ENCODE data around the gene HMX1. TPM values are rescaled to one million over a fixed set of nuclear protein-coding genes. Genes with fewer than 3 reads are reported as not detected.

Gene HMX1
- total and polyA plus RNA-seq, 2 experiments from 2014 or later = 0.69 TPM; not detected in 1

DNA sequence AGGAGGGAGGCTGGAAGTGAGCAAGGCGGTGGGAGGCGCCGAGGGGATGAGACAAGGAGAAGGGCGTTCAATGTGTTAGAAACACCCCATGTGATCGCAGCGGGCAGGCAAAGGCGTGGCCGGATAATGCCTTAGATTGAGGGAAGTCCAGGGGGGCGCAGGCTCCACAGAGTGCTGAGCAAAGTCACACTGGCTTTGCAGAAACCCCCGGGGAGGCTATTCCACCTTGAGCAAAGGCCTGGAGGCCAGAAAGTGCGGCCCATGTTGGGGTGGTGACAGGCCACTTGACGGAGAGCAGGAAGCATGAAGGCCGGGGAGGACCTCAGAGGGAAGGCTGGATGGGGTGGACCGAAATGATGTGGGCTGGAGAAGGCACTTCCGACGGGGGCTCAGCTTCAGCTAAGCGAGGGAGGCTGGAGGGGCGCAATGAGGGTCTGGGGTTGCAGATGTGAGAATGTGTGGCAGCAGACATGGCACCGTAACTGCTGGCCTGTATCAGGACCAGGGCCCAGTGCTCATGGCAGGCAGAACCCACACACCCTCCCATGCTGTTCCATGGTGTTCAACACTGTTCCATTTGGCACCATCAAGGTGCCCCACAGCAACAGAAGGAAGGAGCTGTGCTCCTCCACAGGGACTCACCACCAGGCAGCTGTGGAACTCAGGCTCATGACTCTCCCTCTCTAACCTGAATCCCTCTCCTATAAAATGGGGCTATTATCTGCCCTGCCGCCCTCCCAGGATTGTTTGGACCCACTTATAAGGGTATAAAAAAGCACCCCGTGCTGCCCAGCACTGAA is 50.3 kb downstream of the HMX1 start:
- H3K4me1 ChIP-seq (ENCODE audit: insufficient read depth) = no peaks in the 10 kb centered on the region
- H3K36me3 ChIP-seq (ENCODE audit: insufficient read depth) = no peaks in the 10 kb centered on the region
- H3K36me3 Mint-ChIP-seq (ENCODE audit: low read depth) = no peaks in the 10 kb centered on the region
- H3K27ac Mint-ChIP-seq = no peak overlapping the region
- DNase-seq (ENCODE audit: low spot score) (no peak), ATAC-seq (no peak)
- no peak overlapping the region for H3K4me2 ChIP-seq
- TF ChIP-seq EZH2phosphoT487 (IDR thresholded peaks at IDR 0.05; ENCODE audit: unreplicated experiment) (no peak), REST (IDR thresholded peaks at IDR 0.05; ENCODE audit: unreplicated experiment) (no peak), EZH2 (IDR thresholded peaks at IDR 0.05; ENCODE audit: low read depth, unreplicated experiment) (no peak), ZNF114 (CRISPR knock-in tag; IDR thresholded peaks at IDR 0.05) (no peak), POLR2AphosphoS5 (IDR thresholded peaks at IDR 0.05; ENCODE audit: low read depth) (no peak), ZNF331 (CRISPR knock-in tag; IDR thresholded peaks at IDR 0.05; ENCODE audit: low read depth) (no peak), CREB1 (CRISPR knock-in tag; IDR thresholded peaks at IDR 0.05; ENCODE audit: low read depth) (no peak), ZNF462 (CRISPR knock-in tag; IDR thresholded peaks at IDR 0.05) (no peak), STAT1 (IDR thresholded peaks at IDR 0.05; ENCODE audit: unreplicated experiment) (no peak), ETS1 (IDR thresholded peaks at IDR 0.05) (no peak), NANOG (IDR thresholded peaks at IDR 0.05; ENCODE audit: borderline replicate concordance) (no peak), JUNB (IDR thresholded peaks at IDR 0.05; ENCODE audit: unreplicated experiment) (no peak)
- TF ChIP-seq, protein P1, sequence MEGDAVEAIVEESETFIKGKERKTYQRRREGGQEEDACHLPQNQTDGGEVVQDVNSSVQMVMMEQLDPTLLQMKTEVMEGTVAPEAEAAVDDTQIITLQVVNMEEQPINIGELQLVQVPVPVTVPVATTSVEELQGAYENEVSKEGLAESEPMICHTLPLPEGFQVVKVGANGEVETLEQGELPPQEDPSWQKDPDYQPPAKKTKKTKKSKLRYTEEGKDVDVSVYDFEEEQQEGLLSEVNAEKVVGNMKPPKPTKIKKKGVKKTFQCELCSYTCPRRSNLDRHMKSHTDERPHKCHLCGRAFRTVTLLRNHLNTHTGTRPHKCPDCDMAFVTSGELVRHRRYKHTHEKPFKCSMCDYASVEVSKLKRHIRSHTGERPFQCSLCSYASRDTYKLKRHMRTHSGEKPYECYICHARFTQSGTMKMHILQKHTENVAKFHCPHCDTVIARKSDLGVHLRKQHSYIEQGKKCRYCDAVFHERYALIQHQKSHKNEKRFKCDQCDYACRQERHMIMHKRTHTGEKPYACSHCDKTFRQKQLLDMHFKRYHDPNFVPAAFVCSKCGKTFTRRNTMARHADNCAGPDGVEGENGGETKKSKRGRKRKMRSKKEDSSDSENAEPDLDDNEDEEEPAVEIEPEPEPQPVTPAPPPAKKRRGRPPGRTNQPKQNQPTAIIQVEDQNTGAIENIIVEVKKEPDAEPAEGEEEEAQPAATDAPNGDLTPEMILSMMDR (conservative IDR thresholded peaks at IDR 0.05; ENCODE audit: low read depth in 2 of 2) = no peak
- no peaks in the 10 kb centered on the region for H3K9me2 ChIP-seq (ENCODE audit: insufficient read depth)
- H3K4me3 Mint-ChIP-seq = no peak overlapping the region; the same call in 2 of the 3 replicates
- H3K27me3 ChIP-seq (ENCODE audit: insufficient read depth) = no peaks in the 10 kb centered on the region
- H4K20me1 ChIP-seq (replicated peaks; ENCODE audit: insufficient read depth) = no peaks in the 10 kb centered on the region
- no peak overlapping the region for H3K27ac ChIP-seq (ENCODE audit: low read depth)
- H3F3A ChIP-seq (replicated peaks; ENCODE audit: low read depth) = no peaks in the 10 kb centered on the region
- H3K27me3 Mint-ChIP-seq (ENCODE audit: insufficient read depth, low read depth, poor library complexity) = peaks cover 9% of the 10 kb centered on the region
- no peaks in the 10 kb centered on the region for H3K79me2 ChIP-seq (replicated peaks; ENCODE audit: insufficient read depth)
- no peaks in the 10 kb centered on the region for H3K4me1 Mint-ChIP-seq
- no peak overlapping the region for H3K4me3 ChIP-seq
- H2AFZ ChIP-seq = no peak overlapping the region
- no peaks in the 10 kb centered on the region for H3K9me3 Mint-ChIP-seq
